IPS DF 6.9 (cell line): ENCODE results near the gene BID.

Experiments
- DNase-seq: peaks from one replicate; pipeline ENCODE4 v3.0.0-alpha.2; 2013; ENCODE audit warnings: low read depth, low spot score
- H3K27ac ChIP-seq: one replicate; pipeline ENCODE4 v1.5.1; 2013; ENCODE audit warnings: low read length, control low read depth
- H3K27me3 ChIP-seq: 2 replicates; pipeline ENCODE4 v1.6.1; 2013; ENCODE audit warnings: mild to moderate bottlenecking, low read length; ENCODE audit not compliant: control insufficient read depth, insufficient read depth
- H3K36me3 ChIP-seq: 2 replicates; pipeline ENCODE4 v1.6.1; 2013; ENCODE audit warnings: low read length; ENCODE audit not compliant: control insufficient read depth, insufficient read depth
- H3K4me1 ChIP-seq: 2 replicates; pipeline ENCODE4 v1.6.1; 2013; ENCODE audit warnings: low read length; ENCODE audit not compliant: control insufficient read depth, insufficient read depth
- H3K4me3 ChIP-seq: 2 replicates; pipeline ENCODE4 v1.5.1; 2013; ENCODE audit warnings: mild to moderate bottlenecking, low read length
- H3K9me3 ChIP-seq: 2 replicates; pipeline ENCODE4 v1.6.1; 2013; ENCODE audit warnings: low read length, inconsistent platforms; ENCODE audit not compliant: control insufficient read depth, insufficient read depth
- WGBS: extraction: QIAGEN DNeasy Blood & Tissue Kit; methylation state at CpG from one replicate; pipeline ENCODE4 v1.1.7; 2013; ENCODE audit warnings: mixed read lengths, missing lambda C conversion rate; ENCODE audit not compliant: insufficient read length, insufficient coverage; 5-methylcytosine and 5-hydroxymethylcytosine counted together

Gene BID

DNA sequence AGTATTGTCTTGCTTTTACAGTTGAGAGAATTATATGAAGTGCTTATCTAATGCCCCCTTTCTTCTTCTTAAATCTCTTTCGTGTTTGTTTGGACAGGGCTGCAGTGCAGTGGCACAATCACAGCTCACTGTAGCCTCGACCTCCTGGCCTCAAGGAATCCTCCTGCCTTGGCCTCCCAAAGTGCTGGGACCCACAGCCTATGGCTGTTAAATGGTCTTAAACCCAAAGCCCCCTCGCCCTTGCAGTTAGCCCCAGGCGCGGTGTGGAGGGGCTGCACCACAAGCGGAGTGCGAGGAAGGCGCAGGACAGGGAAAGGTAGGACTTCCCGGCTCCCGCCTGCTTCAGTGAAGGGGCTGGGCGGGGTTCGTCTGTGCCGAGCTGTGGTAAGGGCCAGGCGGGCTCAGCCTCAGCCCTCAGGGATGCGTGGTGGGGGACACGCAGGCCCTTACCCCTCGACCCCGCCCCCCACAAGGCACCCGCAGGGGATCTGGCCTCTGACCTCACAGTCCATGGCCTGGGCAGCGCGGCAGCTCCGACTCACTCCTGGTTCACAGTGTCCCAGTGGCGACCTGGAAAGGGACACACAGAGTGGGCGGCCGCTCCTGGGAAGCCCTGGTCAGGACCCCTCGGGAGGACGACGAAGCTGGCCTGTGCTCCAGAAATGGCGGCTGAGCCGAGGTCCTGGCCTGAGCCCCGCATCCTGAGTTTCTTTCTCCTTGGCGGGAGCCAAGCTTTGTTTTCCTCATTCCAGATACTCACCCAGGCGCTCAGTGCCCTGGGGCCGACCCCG lies 24.5 kb downstream of the BID start:
- H3K4me3 ChIP-seq, result no peak overlapping the region
- no peaks in the 10 kb centered on the region; the same call in 1 of the 2 replicates for H3K36me3 ChIP-seq
- no peaks in the 10 kb centered on the region; the same call in 1 of the 2 replicates for H3K4me1 ChIP-seq
- H3K9me3 ChIP-seq, result no peaks in the 10 kb centered on the region
- H3K27me3 ChIP-seq, result no peaks in the 10 kb centered on the region
- DNase-seq, result no peak
- no peak overlapping the region for H3K27ac ChIP-seq
- no CpG with 5 or more reads among the region's 35 CpGs for WGBS

DNA sequence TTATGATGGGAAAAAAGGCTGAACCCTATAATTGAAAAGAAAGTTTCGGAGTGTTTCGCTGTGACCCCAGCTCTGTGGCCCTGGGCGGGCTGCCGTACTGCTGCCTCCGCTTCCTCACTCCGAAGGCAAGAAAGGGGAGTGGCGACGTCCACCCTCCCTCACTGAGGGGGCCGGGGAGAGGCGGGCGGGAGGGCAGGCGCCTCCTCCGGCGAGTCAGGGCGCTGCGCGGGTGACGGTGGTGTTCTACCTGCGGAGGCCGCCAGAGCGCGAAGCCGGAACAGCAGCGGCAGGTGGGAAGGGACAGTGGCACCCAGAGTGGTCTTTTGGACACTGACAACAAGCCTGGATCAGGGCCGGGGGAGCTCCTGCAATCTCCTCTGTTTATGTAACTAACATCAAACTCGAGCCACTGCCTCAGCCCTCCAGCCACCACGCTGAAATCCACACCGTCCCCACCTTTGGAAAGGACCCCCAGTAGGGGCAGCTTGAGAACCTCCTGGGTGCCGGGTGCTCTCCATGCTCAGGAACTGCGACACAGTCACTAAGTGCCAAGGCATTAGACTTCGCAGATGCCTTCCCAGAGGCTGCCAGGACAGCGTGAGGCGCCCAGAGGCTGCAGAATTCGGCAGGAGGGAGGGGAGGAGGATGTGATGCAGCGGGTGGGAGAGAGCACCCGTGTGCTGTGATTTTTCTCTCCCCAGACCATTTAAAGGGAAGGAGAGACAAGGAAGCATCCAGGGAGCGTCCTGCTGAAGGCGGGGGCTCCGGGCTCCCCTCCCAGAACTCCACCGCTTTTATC lies 25.5 kb downstream of the BID start:
- peak; percentile 39 for DNase-seq
- Histone ChIP-seq H3K9me3 (no peaks in the 10 kb centered on the region), H3K36me3 (no peaks in the 10 kb centered on the region; the same call in 1 of the 2 replicates), H3K27ac (no peak overlapping the region), H3K27me3 (no peaks in the 10 kb centered on the region), H3K4me1 (peaks cover 1% of the 10 kb centered on the region; the same call in 1 of the 2 replicates), H3K4me3 (no peak overlapping the region)
- WGBS, result no CpG with 5 or more reads among the region's 40 CpGs

DNA sequence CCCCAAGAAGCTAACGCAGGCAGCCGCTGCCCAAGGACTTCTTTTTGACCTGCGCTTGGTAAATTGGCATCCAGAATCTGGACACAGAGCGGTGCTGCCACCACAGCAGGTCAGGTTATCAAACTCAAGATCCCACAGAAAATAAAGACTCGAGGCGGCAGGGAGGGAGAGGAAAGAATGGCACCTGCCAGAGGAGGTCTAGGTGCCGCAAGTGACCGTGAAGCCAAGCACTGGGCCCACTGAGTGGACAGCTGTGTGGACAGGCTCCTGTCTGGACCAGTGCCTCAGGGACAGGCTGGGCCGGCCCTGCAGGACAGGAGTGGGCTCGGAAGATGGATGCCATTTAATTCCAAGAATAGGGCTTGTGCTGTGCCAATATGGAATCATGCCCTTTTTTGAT lies 27.4 kb downstream of the BID start:
- WGBS, result no CpG with 5 or more reads among the region's 10 CpGs
- H3K36me3 ChIP-seq, result no peaks in the 10 kb centered on the region; the same call in 1 of the 2 replicates
- no peaks in the 10 kb centered on the region for H3K27me3 ChIP-seq
- H3K4me3 ChIP-seq, result no peak overlapping the region
- H3K4me1 ChIP-seq, result peaks cover 3% of the 10 kb centered on the region; the same call in 1 of the 2 replicates
- DNase-seq, result no peak
- no peaks in the 10 kb centered on the region for H3K9me3 ChIP-seq
- H3K27ac ChIP-seq, result no peak overlapping the region

DNA sequence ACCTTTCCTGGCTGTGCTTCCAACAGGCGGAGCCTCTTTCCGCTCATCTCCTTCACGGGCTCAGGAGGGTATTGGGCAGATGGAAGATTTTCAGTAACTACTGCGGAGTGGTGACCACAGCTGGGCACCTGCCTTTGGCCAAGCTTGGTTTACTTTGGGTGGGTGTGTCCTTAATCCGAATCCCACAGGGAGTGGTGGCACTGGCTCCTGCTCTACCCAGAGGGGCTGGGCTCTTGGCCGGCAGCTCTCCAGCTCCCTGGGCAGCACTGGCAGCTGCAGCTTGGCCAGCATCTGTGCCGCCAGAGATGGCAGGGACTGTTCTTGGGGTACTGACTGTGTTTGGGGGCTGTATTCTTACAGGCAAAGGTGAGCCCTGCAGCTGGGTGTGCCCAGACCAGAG lies 29.8 kb downstream of the BID start:
- H3K9me3 ChIP-seq, result no peaks in the 10 kb centered on the region
- WGBS, result no CpG with 5 or more reads among the region's 7 CpGs
- DNase-seq, result no peak
- H3K4me3 ChIP-seq, result no peak overlapping the region
- H3K4me1 ChIP-seq, result peaks cover 3% of the 10 kb centered on the region; the same call in 1 of the 2 replicates
- no peaks in the 10 kb centered on the region for H3K36me3 ChIP-seq
- no peak overlapping the region for H3K27ac ChIP-seq
- H3K27me3 ChIP-seq, result no peaks in the 10 kb centered on the region

DNA sequence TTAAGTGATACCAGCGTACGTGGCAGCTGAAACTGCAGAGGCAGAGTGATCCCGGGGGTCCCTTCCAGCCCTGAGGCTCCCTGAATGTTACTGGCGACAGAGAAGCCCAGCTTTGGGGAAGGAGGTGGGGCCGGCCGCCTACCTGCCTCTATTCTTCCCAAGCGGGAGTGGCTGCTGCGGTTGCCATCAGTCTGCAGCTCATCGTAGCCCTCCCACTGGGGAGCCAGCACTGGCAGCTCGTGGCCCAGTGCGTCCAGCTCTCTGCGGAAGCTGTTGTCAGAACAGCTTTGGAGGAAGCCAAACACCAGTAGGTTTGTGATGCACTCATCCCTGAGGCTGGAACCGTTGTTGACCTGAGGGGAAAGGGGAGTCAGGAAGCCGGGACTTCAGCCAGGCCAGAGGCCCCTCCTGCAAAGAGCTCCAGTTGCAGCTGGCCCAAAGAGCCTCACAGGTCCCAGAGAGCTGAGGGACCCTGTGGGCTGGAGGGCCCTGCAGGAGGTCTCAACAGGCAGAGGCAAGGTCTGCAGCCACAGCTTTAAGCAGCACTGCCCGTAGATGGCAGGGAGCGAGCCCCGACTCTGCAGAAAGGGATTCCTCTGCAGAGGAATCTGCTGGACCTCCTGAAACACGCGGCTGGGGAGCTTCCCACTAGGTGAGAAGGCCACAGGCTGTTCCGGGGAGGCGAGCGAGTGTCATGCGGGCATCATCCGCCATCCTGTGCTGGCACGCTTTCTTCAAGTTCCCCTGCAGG lies 30.4 kb downstream of the BID start:
- no CpG with 5 or more reads among the region's 25 CpGs for WGBS
- Histone ChIP-seq H3K4me1 (peaks cover 3% of the 10 kb centered on the region; the same call in 1 of the 2 replicates), H3K4me3 (no peak overlapping the region), H3K36me3 (no peaks in the 10 kb centered on the region), H3K27me3 (no peaks in the 10 kb centered on the region), H3K27ac (no peak overlapping the region), H3K9me3 (no peaks in the 10 kb centered on the region)
- DNase-seq, result no peak

DNA sequence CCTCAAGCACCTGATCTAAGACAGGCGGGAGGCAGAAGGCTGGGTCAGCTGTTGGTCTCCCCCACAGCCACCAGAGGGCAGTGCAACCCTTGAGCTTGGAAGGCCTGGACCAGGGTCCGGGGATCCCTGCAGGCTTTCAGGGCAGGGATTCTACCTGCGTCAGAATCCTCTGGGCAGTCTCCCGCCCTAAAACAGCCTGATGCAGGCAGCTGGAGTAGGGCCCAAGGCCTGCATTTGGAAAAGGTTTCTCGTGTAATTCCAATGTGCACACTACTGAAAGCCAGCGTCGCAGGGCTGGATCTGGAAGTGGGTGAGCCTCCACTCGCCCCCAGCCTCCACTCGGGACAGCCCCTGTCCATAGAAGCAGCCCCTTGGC lies 31.8 kb downstream of the BID start:
- Histone ChIP-seq H3K36me3 (no peaks in the 10 kb centered on the region), H3K27me3 (no peaks in the 10 kb centered on the region), H3K9me3 (no peaks in the 10 kb centered on the region), H3K4me1 (peaks cover 3% of the 10 kb centered on the region; the same call in 1 of the 2 replicates), H3K4me3 (no peak overlapping the region), H3K27ac (no peak overlapping the region)
- no CpG with 5 or more reads among the region's 9 CpGs for WGBS
- peak; percentile 82 for DNase-seq

DNA sequence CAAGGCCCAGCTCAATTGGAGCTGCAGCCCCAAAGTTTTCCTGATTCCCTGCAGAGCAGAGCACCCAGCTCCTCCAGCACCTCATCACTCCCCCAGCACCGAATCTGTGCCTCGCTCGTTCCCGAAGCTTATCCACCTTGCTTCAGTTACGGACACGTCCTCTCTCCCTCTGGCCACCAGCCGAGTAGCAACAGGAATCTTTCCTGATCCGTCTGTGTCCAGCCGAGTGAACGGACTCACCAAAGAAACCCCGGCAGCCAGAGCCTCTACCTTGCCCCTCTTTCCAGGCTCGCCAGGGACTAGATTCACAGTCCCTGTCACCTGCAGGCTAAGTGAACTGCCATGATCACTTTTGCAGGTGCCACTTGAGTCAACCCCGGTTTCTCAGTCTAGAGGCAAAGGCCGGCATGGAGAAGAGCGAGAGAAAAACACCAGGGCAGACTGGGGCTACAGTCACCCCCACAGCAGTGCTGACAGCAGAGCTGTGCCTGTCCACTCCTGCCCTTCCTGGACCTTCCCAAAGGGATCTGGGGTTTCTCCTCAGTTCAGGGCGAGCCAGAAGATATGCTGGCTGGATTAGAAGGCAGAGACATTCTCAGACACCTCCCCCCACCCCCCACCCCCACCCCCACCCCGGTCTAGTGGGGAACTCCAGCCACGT lies 32.3 kb downstream of the BID start:
- Histone ChIP-seq H3K36me3 (no peaks in the 10 kb centered on the region), H3K4me1 (peaks cover 3% of the 10 kb centered on the region; the same call in 1 of the 2 replicates), H3K9me3 (no peaks in the 10 kb centered on the region), H3K27ac (no peak overlapping the region), H3K4me3 (no peak overlapping the region), H3K27me3 (no peaks in the 10 kb centered on the region)
- no CpG with 5 or more reads among the region's 18 CpGs for WGBS
- no peak for DNase-seq

DNA sequence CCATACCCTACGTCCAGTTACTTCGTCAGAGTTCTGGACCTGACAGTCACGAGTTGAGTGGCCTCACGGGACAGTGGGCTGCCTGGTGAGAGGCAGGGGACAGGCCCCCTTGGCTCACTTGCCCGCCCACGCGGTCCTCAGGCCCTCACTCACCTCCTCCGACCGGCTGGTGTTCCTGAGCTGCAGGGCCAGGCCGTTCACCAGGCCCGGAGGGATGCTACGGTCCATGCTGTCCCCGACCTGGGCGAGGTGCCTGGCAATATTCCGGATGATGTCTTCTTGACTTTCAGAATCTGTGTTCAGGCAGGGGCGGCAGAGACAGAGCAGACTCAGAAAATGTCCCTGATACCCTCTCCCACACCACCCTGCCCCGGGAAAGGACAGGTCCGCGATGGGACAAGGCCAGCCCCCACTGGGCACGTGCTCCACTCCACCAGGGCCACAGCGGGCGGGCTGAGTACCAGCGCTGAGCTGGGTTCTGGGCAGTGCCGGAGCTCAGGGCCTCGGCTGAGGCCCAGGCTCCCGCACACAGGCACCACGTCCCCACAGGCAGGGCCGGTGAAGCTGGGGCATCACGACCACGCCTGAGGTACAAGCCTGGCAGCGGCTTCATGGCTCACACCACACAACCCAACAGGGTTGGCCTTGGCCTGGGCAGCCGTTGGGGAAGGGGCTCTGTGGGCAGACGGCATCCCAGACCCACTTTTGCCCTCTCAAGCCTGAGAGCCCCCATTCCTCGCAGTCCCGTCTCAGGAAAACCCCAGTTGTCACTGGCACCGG lies 34.9 kb downstream of the BID start:
- Histone ChIP-seq H3K4me3 (no peak overlapping the region), H3K4me1 (peaks cover 2% of the 10 kb centered on the region; the same call in 1 of the 2 replicates), H3K36me3 (no peaks in the 10 kb centered on the region; the same call in 1 of the 2 replicates), H3K9me3 (no peaks in the 10 kb centered on the region), H3K27me3 (no peaks in the 10 kb centered on the region), H3K27ac (no peak overlapping the region)
- WGBS, result no CpG with 5 or more reads among the region's 36 CpGs
- DNase-seq, result no peak

DNA sequence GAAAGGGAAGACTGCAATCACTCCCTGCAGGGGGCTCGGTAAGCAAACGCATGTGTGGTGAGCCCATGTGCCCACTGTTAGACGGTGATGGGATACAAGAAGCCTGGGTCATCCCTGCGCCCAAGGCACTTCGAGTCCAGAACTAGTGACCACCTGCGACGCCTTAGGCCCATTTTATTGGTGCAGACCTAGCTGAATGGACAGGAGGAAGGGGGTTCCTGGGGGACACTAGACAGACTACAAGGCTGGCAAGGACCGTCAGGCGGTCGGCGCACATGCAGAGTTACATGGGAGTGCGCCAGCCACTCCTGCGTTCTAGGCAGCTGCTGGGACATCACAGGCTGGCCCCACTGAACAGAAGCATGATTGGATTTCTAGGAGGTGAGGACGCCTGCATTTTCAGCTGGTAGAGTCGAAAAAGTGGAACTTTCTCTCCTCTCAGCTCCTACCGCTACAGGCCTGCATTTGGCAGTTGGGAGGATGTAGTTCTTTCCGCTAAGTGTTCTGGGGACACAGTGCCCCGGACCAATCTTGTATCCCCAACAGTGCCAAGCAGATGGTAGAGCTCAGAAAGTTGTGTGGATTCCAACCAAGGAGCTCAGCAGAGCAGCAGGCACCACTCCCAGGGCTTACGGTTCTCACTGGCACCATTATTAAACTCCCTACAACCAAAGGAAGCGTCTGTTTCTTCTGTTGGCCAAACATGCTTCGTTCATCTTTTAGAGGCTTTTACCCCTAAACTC lies 35.7 kb downstream of the BID start:
- Histone ChIP-seq H3K4me1 (peaks cover 2% of the 10 kb centered on the region; the same call in 1 of the 2 replicates), H3K27me3 (no peaks in the 10 kb centered on the region), H3K36me3 (no peaks in the 10 kb centered on the region; the same call in 1 of the 2 replicates), H3K4me3 (no peak overlapping the region), H3K9me3 (no peaks in the 10 kb centered on the region), H3K27ac (no peak overlapping the region)
- no peak for DNase-seq
- no CpG with 5 or more reads among the region's 21 CpGs for WGBS
